ENCODE results near the gene SRSF4. TPM values are rescaled to one million over a fixed set of nuclear protein-coding genes. Genes with fewer than 3 reads are reported as not detected.

The SRSF4 gene
- polyA plus RNA-seq, 1 of the 3 experiments (the other 2 are of a cell fraction), result 62.6 TPM

DNA sequence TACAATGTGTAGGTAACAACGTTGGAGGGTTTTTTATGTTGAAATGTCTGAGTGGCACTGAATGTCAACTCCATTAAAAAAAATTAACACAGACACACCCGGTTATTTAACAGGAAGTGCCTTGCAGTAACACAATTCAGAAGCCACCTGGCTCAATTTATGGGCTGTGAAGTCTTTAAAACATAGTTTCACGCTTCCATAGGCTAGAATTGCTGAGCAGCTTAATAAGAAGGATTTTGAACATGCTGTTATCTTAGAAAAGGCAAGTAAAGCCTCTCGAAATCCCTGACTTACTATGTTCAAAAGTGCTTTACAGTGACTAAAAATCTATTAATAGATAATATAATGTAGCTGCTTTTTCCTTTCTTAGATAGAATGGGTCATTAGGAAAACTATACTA lies 19.7 kb downstream of the SRSF4 start:
- Histone ChIP-seq H3K79me2 (ENCODE audit: insufficient read depth) (peaks cover 97% of the 10 kb centered on the region), H3K9me3 (no peaks in the 10 kb centered on the region), H3K27ac (ENCODE audit: low read depth in 2 of 2, low read length in 1 of 2) (no peak overlapping the region), H3K36me3 (replicated peaks in 1 of 2; ENCODE audit: control insufficient read depth in 1 of 2, insufficient read depth in 2 of 2, low read length in 1 of 2) (peaks cover 74% of the 10 kb centered on the region in 2 experiments), H4K20me1 (ENCODE audit: insufficient read depth) (peaks cover 63% of the 10 kb centered on the region), H3K9me2 (no peaks in the 10 kb centered on the region), H3K4me1 (ENCODE audit: control insufficient read depth in 1 of 2, insufficient read depth in 2 of 2, low read depth in 1 of 2, low read length in 1 of 2) (peaks cover 7 to 13% of the 10 kb centered on the region in 2 experiments; a peak in 2 of 4 replicates), H3K4me3 (ENCODE audit: low read depth in 2 of 2, low read length in 1 of 2) (no peak overlapping the region), H2AFZ (ENCODE audit: low read depth) (no peak overlapping the region), H3K27me3 (ENCODE audit: insufficient read depth) (no peaks in the 10 kb centered on the region), H3K9ac (no peak overlapping the region), H3K4me2 (no peak overlapping the region), H3F3A (replicated peaks; ENCODE audit: insufficient read depth) (peaks cover 8% of the 10 kb centered on the region)
- TF ChIP-seq, protein P1, sequence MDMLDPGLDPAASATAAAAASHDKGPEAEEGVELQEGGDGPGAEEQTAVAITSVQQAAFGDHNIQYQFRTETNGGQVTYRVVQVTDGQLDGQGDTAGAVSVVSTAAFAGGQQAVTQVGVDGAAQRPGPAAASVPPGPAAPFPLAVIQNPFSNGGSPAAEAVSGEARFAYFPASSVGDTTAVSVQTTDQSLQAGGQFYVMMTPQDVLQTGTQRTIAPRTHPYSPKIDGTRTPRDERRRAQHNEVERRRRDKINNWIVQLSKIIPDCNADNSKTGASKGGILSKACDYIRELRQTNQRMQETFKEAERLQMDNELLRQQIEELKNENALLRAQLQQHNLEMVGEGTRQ (IDR thresholded peaks at IDR 0.05; ENCODE audit: borderline replicate concordance, low read depth, low read length), result no peak
- POLR2A ChIA-PET, result no interaction called here
- 84% methylated on average over 4 of the region's 4 CpGs for WGBS (ENCODE audit: low lambda C conversion rate)
- CTCF ChIA-PET, result interaction anchor here (1.7 kb wide), 1 partner anchor 285 kb away, joined by 3 read pairs; no protein-coding TSS in a partner anchor
- DNase-seq, result no peak

DNA sequence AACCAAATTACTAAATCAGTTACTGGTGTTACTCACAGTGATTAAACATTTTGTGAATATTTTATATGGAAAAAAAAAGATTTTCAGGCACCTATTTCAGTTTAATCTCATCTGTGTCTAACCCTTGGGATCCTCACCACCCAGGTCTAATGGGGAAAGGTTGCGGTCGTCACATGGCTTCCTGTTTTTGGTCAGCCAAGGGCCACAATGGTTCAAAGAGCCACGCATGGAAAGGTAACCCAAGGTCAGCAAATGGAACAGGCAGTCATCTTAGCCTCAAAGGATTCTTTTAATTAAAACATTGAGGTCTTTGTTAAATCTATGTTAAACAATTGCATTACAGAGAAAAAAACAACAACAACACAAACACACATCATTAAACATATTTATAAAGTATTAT lies 21.9 kb downstream of the SRSF4 start:
- Histone ChIP-seq H3K4me3 (ENCODE audit: low read depth in 2 of 2, low read length in 1 of 2) (no peak overlapping the region), H3K79me2 (ENCODE audit: insufficient read depth) (peaks cover 96% of the 10 kb centered on the region), H3K9me3 (no peaks in the 10 kb centered on the region), H4K20me1 (ENCODE audit: insufficient read depth) (peaks cover 43% of the 10 kb centered on the region), H3K27me3 (ENCODE audit: insufficient read depth) (no peaks in the 10 kb centered on the region), H3F3A (replicated peaks; ENCODE audit: insufficient read depth) (peaks cover 8% of the 10 kb centered on the region), H3K4me2 (no peak overlapping the region), H2AFZ (ENCODE audit: low read depth) (no peak overlapping the region), H3K36me3 (replicated peaks in 1 of 2; ENCODE audit: control insufficient read depth in 1 of 2, insufficient read depth in 2 of 2, low read length in 1 of 2) (peaks cover 61 to 82% of the 10 kb centered on the region in 2 experiments), H3K4me1 (ENCODE audit: control insufficient read depth in 1 of 2, insufficient read depth in 2 of 2, low read depth in 1 of 2, low read length in 1 of 2) (peaks cover 13 to 20% of the 10 kb centered on the region in 2 experiments; a peak in 2 of 4 replicates), H3K9me2 (no peaks in the 10 kb centered on the region), H3K9ac (no peak overlapping the region), H3K27ac (ENCODE audit: low read depth in 2 of 2, low read length in 1 of 2) (no peak overlapping the region)
- TF ChIP-seq MXI1 (IDR thresholded peaks at IDR 0.05; ENCODE audit: low read depth, low read length), result no peak
- no peak for TF ChIP-seq NFIC (IDR thresholded peaks at IDR 0.05; ENCODE audit: borderline replicate concordance)
- no peak for TF ChIP-seq CHD2 (IDR thresholded peaks at IDR 0.05; ENCODE audit: low read length, partially characterized antibody)
- no peak for TF ChIP-seq GABPA (IDR thresholded peaks at IDR 0.05; ENCODE audit: low read depth)
- no peak for TF ChIP-seq RCOR1 (IDR thresholded peaks at IDR 0.05; ENCODE audit: low read length)
- no peak for TF ChIP-seq FOXJ3 (CRISPR knock-in tag; IDR thresholded peaks at IDR 0.05)
- TF ChIP-seq, protein P2, sequence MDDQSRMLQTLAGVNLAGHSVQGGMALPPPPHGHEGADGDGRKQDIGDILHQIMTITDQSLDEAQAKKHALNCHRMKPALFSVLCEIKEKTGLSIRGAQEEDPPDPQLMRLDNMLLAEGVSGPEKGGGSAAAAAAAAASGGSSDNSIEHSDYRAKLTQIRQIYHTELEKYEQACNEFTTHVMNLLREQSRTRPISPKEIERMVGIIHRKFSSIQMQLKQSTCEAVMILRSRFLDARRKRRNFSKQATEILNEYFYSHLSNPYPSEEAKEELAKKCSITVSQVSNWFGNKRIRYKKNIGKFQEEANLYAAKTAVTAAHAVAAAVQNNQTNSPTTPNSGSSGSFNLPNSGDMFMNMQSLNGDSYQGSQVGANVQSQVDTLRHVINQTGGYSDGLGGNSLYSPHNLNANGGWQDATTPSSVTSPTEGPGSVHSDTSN (IDR thresholded peaks at IDR 0.05), result no peak
- TF ChIP-seq FOSL2 (IDR thresholded peaks at IDR 0.05; ENCODE audit: borderline replicate concordance, low read depth), result no peak
- TF ChIP-seq TEAD4 (IDR thresholded peaks at IDR 0.05; ENCODE audit: borderline replicate concordance, insufficient read depth), result no peak
- no peak for TF ChIP-seq FOXM1 (IDR thresholded peaks at IDR 0.05; ENCODE audit: low read depth)
- no peak for TF ChIP-seq SMC3 (IDR thresholded peaks at IDR 0.05; ENCODE audit: low read depth, low read length)
- TF ChIP-seq, protein P3, sequence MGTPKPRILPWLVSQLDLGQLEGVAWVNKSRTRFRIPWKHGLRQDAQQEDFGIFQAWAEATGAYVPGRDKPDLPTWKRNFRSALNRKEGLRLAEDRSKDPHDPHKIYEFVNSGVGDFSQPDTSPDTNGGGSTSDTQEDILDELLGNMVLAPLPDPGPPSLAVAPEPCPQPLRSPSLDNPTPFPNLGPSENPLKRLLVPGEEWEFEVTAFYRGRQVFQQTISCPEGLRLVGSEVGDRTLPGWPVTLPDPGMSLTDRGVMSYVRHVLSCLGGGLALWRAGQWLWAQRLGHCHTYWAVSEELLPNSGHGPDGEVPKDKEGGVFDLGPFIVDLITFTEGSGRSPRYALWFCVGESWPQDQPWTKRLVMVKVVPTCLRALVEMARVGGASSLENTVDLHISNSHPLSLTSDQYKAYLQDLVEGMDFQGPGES (IDR thresholded peaks at IDR 0.05; ENCODE audit: low read depth, low read length), result no peak
- no peak for TF ChIP-seq RAD21 (IDR thresholded peaks at IDR 0.05; ENCODE audit: low read length)
- no peak for TF ChIP-seq JUND (IDR thresholded peaks at IDR 0.05)
- TF ChIP-seq, protein P4, sequence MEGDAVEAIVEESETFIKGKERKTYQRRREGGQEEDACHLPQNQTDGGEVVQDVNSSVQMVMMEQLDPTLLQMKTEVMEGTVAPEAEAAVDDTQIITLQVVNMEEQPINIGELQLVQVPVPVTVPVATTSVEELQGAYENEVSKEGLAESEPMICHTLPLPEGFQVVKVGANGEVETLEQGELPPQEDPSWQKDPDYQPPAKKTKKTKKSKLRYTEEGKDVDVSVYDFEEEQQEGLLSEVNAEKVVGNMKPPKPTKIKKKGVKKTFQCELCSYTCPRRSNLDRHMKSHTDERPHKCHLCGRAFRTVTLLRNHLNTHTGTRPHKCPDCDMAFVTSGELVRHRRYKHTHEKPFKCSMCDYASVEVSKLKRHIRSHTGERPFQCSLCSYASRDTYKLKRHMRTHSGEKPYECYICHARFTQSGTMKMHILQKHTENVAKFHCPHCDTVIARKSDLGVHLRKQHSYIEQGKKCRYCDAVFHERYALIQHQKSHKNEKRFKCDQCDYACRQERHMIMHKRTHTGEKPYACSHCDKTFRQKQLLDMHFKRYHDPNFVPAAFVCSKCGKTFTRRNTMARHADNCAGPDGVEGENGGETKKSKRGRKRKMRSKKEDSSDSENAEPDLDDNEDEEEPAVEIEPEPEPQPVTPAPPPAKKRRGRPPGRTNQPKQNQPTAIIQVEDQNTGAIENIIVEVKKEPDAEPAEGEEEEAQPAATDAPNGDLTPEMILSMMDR (IDR thresholded peaks at IDR 0.05), result no peak
- no peak for TF ChIP-seq GATA2 (CRISPR knock-in tag; IDR thresholded peaks at IDR 0.05)
- TF ChIP-seq, protein P5, sequence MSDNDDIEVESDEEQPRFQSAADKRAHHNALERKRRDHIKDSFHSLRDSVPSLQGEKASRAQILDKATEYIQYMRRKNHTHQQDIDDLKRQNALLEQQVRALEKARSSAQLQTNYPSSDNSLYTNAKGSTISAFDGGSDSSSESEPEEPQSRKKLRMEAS (IDR thresholded peaks at IDR 0.05; ENCODE audit: low read depth), result no peak
- no peak for TF ChIP-seq ELF1 (IDR thresholded peaks at IDR 0.05)
- CTCF ChIA-PET, result interaction anchor here (0.7 to 1.5 kb wide), 3 partner anchors 22 to 1592 kb away, joined by 3 to 6 read pairs (median 4); partner anchors contain the start of gene SRSF4
- no peak for DNase-seq
- POLR2A ChIA-PET, result no interaction called here
- 98% methylated on average over 3 of the region's 3 CpGs for WGBS (ENCODE audit: low lambda C conversion rate)

Data from SK-N-SH (cell line).